Dermis blood vessel endothelial cell (primary cell): ENCODE results near the gene SPEG. TPM values are rescaled to one million over a fixed set of nuclear protein-coding genes. Genes with fewer than 3 reads are reported as not detected.

ENCODE experiments used
- DNase-seq: peaks from one replicate; pipeline ENCODE4 v3.0.0; 2010
- total RNA-seq: library from RNA; depleted of rRNA; stranded (reverse); fragments of >200 nt; gene quantifications from 2 replicates; pipeline ENCODE4 v1.2.3, GENCODE V29; 2014

Gene SPEG
- total RNA-seq, 1 donor from 2014 or later = 1.7 TPM

GRCh38 chr2:219425238-219426067, 9.2 kb upstream of the SPEG start:
- DNase-seq = no peak

GRCh38 chr2:219426068-219426443, 8.6 kb upstream of the SPEG start:
- DNase-seq = no peak

GRCh38 chr2:219426534-219427136, 8.0 kb upstream of the SPEG start:
- DNase-seq = no peak

GRCh38 chr2:219428469-219428868, 6.2 kb upstream of the SPEG start:
- DNase-seq = no peak

- no peak for DNase-seq
These were observed 4.6 kb upstream of the SPEG start for GRCh38 chr2:219429958-219430606.

- peak; percentile 33 for DNase-seq
These were observed 3.7 kb upstream of the SPEG start for GRCh38 chr2:219430633-219431615.

- peak; percentile 40 for DNase-seq
These were observed 776 bp upstream of the SPEG start for GRCh38 chr2:219433666-219434467.

- no peak for DNase-seq
These were observed 250 bp upstream of the SPEG start for GRCh38 chr2:219434468-219434717.

- DNase-seq = no peak
These were observed 1.1 kb downstream of the SPEG start for GRCh38 chr2:219435701-219436100.

GRCh38 chr2:219436491-219436890, 1.8 kb downstream of the SPEG start:
- DNase-seq = no peak

- DNase-seq = no peak
These were observed 2.5 kb downstream of the SPEG start for GRCh38 chr2:219437141-219437540.

GRCh38 chr2:219437690-219438206, 3.1 kb downstream of the SPEG start:
- DNase-seq = no peak

- no peak for DNase-seq
These were observed 3.8 kb downstream of the SPEG start for GRCh38 chr2:219438453-219438852.

- no peak for DNase-seq
These were observed 4.9 kb downstream of the SPEG start for GRCh38 chr2:219439506-219439905.

GRCh38 chr2:219440388-219441256, 6.0 kb downstream of the SPEG start:
- DNase-seq = no peak

GRCh38 chr2:219441451-219442255, 7.0 kb downstream of the SPEG start:
- DNase-seq = no peak

GRCh38 chr2:219442256-219443015, 7.8 kb downstream of the SPEG start:
- no peak for DNase-seq

- DNase-seq = no peak
These were observed 8.5 kb downstream of the SPEG start for GRCh38 chr2:219443016-219443696.

GRCh38 chr2:219443697-219444023, 9.0 kb downstream of the SPEG start:
- no peak for DNase-seq
